Measurements from ENCODE around the gene TSGA10IP.

DNA sequence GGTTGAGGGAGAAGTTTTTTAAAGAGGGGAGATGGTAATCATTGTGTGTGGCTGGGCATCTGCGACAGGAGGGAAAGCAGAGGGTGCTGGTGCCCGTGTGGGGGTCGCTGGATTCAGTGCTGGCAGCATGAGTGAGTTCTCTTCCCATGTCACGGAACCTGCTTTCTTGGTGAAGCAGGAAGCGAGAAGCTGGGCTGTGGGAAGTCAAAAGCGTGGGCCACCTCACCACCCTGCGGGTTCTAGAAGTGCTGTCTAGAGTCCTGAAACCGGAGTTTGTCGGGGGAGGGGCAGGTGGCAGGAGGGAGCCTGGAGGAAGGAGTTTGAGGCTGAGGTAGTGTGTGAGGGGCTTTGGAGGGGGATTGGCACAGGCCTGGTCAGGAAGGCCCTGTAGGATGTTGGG is 30.5 kb downstream of the TSGA10IP start:
- TF ChIP-seq EZH2phosphoT487 (IDR thresholded peaks at IDR 0.05; ENCODE audit: borderline replicate concordance) = no peak
- TF ChIP-seq, protein P1, sequence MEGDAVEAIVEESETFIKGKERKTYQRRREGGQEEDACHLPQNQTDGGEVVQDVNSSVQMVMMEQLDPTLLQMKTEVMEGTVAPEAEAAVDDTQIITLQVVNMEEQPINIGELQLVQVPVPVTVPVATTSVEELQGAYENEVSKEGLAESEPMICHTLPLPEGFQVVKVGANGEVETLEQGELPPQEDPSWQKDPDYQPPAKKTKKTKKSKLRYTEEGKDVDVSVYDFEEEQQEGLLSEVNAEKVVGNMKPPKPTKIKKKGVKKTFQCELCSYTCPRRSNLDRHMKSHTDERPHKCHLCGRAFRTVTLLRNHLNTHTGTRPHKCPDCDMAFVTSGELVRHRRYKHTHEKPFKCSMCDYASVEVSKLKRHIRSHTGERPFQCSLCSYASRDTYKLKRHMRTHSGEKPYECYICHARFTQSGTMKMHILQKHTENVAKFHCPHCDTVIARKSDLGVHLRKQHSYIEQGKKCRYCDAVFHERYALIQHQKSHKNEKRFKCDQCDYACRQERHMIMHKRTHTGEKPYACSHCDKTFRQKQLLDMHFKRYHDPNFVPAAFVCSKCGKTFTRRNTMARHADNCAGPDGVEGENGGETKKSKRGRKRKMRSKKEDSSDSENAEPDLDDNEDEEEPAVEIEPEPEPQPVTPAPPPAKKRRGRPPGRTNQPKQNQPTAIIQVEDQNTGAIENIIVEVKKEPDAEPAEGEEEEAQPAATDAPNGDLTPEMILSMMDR (conservative IDR thresholded peaks at IDR 0.05; ENCODE audit: low read length) = no peak
